ENCODE measurements around the gene MEGF9.

Gene MEGF9

GRCh38 chr9:120730654-120731514 lies 16.6 kb upstream of the MEGF9 start:
- no peak for DNase-seq

- no peak for DNase-seq
Measured at GRCh38 chr9:120729791-120730241, 15.5 kb upstream of the MEGF9 start.

- no peak for DNase-seq
Measured at GRCh38 chr9:120726484-120726883, 12.2 kb upstream of the MEGF9 start.

- DNase-seq = no peak
Measured at GRCh38 chr9:120725907-120726306, 11.6 kb upstream of the MEGF9 start.

- no peak for DNase-seq
Measured at GRCh38 chr9:120724757-120725400, 10.6 kb upstream of the MEGF9 start.

GRCh38 chr9:120723565-120723964 lies 9.3 kb upstream of the MEGF9 start:
- no peak for DNase-seq

GRCh38 chr9:120720404-120720803 lies 6.1 kb upstream of the MEGF9 start:
- DNase-seq = no peak

- DNase-seq = no peak
Measured at GRCh38 chr9:120718316-120718715, 4.0 kb upstream of the MEGF9 start.

GRCh38 chr9:120717176-120717575 lies 2.9 kb upstream of the MEGF9 start:
- no peak for DNase-seq

- no peak for DNase-seq
Measured at GRCh38 chr9:120716483-120716882, 2.2 kb upstream of the MEGF9 start.

GRCh38 chr9:120715389-120715924 lies 1.2 kb upstream of the MEGF9 start:
- DNase-seq = no peak

- DNase-seq = no peak
Measured at GRCh38 chr9:120714846-120715388, 647 bp upstream of the MEGF9 start.

- DNase-seq = no peak
Measured at GRCh38 chr9:120713257-120714087, 798 bp downstream of the MEGF9 start.

- no peak for DNase-seq
Measured at GRCh38 chr9:120712539-120713031, 1.7 kb downstream of the MEGF9 start.

GRCh38 chr9:120711841-120712538 lies 2.3 kb downstream of the MEGF9 start:
- DNase-seq = no peak

GRCh38 chr9:120711354-120711753 lies 2.9 kb downstream of the MEGF9 start:
- no peak for DNase-seq

GRCh38 chr9:120710110-120710981 lies 3.9 kb downstream of the MEGF9 start:
- no peak for DNase-seq

GRCh38 chr9:120708526-120709224 lies 5.6 kb downstream of the MEGF9 start:
- no peak for DNase-seq

GRCh38 chr9:120707170-120707569 lies 7.1 kb downstream of the MEGF9 start:
- DNase-seq = no peak

- DNase-seq = no peak
Measured at GRCh38 chr9:120705174-120705573, 9.1 kb downstream of the MEGF9 start.
